GM06990 (cell line): ENCODE measurements around the gene NUCB2.
"Not testable (repeated sequence)": the region's sequence is repeated elsewhere in the genome, so short reads cannot be mapped to it uniquely, and the experiment has no call there.

Source experiments
- DNase-seq: peaks from one replicate; pipeline ENCODE4 v3.0.0-alpha.2; 2011; ENCODE audit not compliant: insufficient read length; ENCODE audit errors: extremely low read depth
- H3K27me3 ChIP-seq: replicated peaks from 2 replicates; pipeline ENCODE4 v1.6.0; 2011; ENCODE audit warnings: low read length; ENCODE audit not compliant: control insufficient read depth, insufficient read depth
- H3K36me3 ChIP-seq: 2 replicates; pipeline ENCODE4 v1.5.1; 2011; ENCODE audit warnings: low read length; ENCODE audit not compliant: control insufficient read depth, insufficient read depth
- H3K4me3 ChIP-seq: replicated peaks from 2 replicates; pipeline ENCODE4 v1.5.1; 2011; ENCODE audit warnings: low read depth, mild to moderate bottlenecking, control low read depth, low read length
- TF ChIP-seq, protein P1 (sequence below): IDR thresholded peaks from 2 replicates; pipeline ENCODE4 v1.5.1; 2011; ENCODE audit warnings: low read length, control low read depth, mild to moderate bottlenecking, inconsistent platforms; ENCODE audit not compliant: insufficient read depth, poor library complexity, severe bottlenecking

Gene NUCB2

DNA sequence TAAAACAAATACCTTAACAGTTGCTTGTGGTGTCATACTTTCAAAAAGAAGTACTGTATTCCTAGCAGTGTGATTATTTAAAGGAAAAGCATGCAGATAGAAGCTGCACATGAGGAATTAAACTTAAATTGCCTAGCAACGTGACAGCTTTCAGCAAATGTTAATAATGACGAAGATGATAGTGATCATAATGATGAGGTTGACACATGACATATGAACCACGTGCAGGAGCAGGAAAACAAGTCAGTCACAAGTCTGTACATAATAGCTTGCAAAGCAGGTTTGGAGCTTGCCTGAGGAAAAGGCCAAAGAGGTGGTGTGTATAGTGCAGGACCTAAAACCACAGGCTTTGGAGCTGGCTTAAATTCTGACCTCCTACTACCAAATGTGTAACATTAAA is 38.2 kb upstream of the NUCB2 start:
- TF ChIP-seq, protein P1, sequence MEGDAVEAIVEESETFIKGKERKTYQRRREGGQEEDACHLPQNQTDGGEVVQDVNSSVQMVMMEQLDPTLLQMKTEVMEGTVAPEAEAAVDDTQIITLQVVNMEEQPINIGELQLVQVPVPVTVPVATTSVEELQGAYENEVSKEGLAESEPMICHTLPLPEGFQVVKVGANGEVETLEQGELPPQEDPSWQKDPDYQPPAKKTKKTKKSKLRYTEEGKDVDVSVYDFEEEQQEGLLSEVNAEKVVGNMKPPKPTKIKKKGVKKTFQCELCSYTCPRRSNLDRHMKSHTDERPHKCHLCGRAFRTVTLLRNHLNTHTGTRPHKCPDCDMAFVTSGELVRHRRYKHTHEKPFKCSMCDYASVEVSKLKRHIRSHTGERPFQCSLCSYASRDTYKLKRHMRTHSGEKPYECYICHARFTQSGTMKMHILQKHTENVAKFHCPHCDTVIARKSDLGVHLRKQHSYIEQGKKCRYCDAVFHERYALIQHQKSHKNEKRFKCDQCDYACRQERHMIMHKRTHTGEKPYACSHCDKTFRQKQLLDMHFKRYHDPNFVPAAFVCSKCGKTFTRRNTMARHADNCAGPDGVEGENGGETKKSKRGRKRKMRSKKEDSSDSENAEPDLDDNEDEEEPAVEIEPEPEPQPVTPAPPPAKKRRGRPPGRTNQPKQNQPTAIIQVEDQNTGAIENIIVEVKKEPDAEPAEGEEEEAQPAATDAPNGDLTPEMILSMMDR = no peak
- no peak overlapping the region for H3K4me3 ChIP-seq
- no peaks in the 10 kb centered on the region for H3K36me3 ChIP-seq
- H3K27me3 ChIP-seq = no peaks in the 10 kb centered on the region
- DNase-seq = no peak

DNA sequence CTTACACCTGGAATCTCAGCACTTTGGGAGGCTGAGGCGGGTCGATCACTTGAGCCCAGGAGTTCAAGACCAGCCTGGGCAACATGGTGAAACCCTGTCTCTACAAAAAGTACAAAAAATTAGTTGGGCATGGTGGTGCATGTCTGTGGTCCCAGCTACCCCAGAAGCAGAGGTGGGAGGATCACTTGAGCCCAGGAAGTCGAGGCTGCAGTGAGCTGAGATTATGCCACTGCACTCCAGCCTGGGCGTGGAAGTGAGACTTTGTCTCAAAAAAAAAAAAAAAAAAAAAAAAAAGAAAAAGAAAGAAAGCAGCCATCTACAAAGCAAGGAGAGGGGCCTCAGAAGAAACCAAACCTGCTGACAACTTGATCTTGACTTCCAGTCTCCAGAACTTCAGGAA is 36.6 kb upstream of the NUCB2 start:
- not testable (repeated sequence) for H3K36me3 ChIP-seq, H3K27me3 ChIP-seq, H3K4me3 ChIP-seq, DNase-seq

DNA sequence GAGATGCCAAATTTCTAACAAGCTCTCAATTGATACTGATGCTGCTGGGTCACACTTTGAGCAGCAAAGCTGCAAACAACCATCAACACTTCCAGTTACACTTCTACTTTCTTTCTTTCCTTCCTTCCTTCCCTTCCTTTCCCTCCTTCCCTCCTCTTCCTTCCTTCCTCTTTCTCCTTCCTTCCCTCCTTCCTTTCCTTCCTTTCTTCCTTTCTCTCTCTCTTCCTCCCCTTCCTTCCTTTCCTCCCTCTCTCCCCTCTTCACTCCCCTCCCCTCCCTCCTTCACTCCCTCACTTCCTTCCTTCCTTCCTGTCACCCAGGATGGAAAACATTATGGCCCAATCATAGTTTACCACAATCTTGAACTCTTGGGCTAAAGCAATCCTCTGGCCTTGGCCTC is 35.8 kb upstream of the NUCB2 start:
- DNase-seq = no peak
- Histone ChIP-seq H3K36me3 (no peaks in the 10 kb centered on the region), H3K27me3 (no peaks in the 10 kb centered on the region; the same call in 1 of the 2 replicates), H3K4me3 (no peak overlapping the region)
- TF ChIP-seq, protein P1 = no peak

DNA sequence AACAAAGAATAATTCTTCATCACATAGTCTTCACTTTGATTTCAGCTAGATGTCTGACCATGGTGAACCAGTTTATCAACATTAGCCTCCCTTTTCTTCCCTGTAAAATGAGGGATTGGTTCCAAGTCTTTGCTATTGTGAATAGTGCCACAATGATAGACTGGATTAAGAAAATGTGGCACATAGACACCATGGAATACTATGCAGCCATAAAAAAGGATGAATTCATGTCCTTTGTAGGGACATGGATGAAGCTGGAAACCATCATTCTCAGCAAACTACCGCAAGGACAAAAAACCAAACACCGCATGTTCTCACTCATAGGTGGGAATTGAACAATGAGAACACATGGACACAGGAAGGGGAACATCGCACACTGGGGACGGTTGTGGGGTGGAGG is 33.6 kb upstream of the NUCB2 start:
- not testable (repeated sequence) for H3K4me3 ChIP-seq, DNase-seq, H3K27me3 ChIP-seq, H3K36me3 ChIP-seq

DNA sequence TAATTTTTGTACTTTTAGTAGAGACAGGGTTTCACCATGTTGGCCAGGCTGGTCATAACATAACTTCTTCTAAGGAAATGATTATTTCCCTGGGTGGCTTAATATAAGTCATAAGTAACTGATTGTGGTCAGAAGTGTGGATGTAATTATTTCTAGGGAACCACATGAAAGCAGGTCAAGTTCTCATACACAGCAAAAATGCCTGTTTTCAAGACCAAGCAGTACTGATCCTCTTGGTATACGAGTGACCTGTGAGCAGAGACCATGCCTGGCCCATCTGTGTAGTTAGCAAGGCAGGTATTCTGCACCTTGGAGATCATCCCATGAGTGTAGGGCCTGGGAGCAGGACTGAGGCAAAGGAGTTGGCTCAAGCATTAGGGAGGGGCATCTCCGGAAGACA is 32.5 kb upstream of the NUCB2 start:
- peak; percentile 42 for DNase-seq
- Histone ChIP-seq H3K36me3 (no peaks in the 10 kb centered on the region), H3K4me3 (no peak overlapping the region), H3K27me3 (no peaks in the 10 kb centered on the region; the same call in 1 of the 2 replicates)
- TF ChIP-seq, protein P1 = no peak

DNA sequence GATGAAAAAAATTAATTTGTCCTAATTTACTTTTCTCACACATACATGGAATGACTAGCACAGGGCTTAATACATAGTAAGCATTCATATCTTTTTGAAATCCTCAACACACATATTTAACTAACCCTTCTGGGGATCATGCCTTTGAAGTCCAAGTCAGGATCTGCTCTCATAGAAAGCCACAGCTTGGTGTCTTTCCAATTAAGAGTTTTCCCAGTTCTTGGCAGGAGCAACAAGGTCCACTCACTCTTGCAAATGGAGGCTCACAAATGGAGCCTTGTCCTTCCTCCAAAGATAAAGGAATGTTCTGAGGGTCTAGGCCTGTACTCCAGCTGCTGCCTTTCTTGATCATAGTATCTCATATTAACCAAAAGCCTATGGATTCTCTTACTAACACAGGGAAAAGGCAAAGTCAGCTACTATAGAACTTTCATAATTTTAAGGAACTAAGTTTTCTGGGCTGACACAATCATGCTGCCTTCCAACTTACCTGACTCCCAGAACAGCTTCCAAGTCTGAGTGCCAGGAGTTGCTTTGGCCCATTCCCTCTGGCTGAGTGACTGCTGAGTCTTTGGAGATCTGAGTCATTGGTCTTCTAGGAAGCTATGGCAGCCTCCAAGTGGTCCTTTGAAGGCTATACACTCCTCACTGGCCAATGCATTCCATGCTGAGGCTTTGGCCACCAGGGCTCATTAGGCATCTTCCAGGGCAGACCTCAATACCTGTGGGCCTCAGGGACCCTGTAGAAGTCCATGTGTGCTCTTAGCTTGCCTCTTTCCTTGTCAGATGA is 25.8 kb upstream of the NUCB2 start:
- no peak for DNase-seq
- Histone ChIP-seq H3K27me3 (no peaks in the 10 kb centered on the region; the same call in 1 of the 2 replicates), H3K36me3 (no peaks in the 10 kb centered on the region)

More for the DNA sequence above, 25.8 kb upstream of the NUCB2 start:
- TF ChIP-seq, protein P1 = no peak
- no peak overlapping the region for H3K4me3 ChIP-seq
